PC-9 (cell line): ENCODE data around the gene PIK3R1.

Experiments
- EZH2 ChIP-seq: fragments of 200-600 bp; sonication (generic); IDR thresholded peaks from 2 replicates; pipeline ENCODE4 v1.8.0; 2017; ENCODE audit warnings: antibody characterized with exemption, low read depth
- TF ChIP-seq, protein P1 (sequence below): fragments of 200-600 bp; sonication (generic); conservative IDR thresholded peaks from 2 replicates; pipeline ENCODE4 v1.6.1; 2017; ENCODE audit warnings: mixed run types, antibody characterized with exemption, mild to moderate bottlenecking, moderate library complexity

DNA sequence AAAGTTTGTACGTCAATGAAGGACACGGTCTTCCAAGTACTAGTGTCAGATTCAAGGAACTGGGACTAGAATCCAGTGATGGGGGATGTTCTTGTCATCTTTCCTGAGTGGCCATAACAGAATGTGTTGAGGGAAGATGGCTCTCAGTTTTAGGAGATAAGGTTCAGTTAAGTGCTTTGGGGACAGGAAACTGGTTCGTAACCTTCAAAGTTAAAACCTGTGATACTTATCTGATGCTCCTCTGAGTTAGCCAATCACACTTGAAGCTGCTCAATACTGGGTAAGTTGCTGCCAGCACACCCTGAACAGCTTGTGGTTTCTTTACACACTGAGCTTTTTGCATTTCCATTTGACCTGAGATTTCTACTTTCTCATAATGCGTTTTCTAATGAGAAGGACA lies 64.4 kb downstream of the PIK3R1 start:
- no peak for TF ChIP-seq EZH2
- TF ChIP-seq, protein P1, sequence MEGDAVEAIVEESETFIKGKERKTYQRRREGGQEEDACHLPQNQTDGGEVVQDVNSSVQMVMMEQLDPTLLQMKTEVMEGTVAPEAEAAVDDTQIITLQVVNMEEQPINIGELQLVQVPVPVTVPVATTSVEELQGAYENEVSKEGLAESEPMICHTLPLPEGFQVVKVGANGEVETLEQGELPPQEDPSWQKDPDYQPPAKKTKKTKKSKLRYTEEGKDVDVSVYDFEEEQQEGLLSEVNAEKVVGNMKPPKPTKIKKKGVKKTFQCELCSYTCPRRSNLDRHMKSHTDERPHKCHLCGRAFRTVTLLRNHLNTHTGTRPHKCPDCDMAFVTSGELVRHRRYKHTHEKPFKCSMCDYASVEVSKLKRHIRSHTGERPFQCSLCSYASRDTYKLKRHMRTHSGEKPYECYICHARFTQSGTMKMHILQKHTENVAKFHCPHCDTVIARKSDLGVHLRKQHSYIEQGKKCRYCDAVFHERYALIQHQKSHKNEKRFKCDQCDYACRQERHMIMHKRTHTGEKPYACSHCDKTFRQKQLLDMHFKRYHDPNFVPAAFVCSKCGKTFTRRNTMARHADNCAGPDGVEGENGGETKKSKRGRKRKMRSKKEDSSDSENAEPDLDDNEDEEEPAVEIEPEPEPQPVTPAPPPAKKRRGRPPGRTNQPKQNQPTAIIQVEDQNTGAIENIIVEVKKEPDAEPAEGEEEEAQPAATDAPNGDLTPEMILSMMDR = no peak
